H9 (cell line): ENCODE data around the gene RNF128. TPM values are rescaled to one million over a fixed set of nuclear protein-coding genes. Genes with fewer than 3 reads are reported as not detected.
"Not testable (repeated sequence)": the region's sequence is repeated elsewhere in the genome, so short reads cannot be mapped to it uniquely, and the experiment has no call there.

Experiments
- DNase-seq: peaks from one replicate; pipeline ENCODE4 v3.0.0-alpha.2; 2017
- H2AFZ ChIP-seq: one replicate; pipeline ENCODE4 v1.6.1; 2013; ENCODE audit warnings: mild to moderate bottlenecking, low read length, control low read depth, moderate library complexity
- H2AK5ac ChIP-seq: 2 replicates; pipeline ENCODE4 v1.6.1; 2013; ENCODE audit warnings: low read length, control low read depth, mixed read lengths; ENCODE audit not compliant: insufficient read length
- H2BK120ac ChIP-seq: one replicate; pipeline ENCODE4 v1.6.1; 2013; ENCODE audit warnings: low read depth, mild to moderate bottlenecking, low read length, control low read depth, inconsistent platforms; ENCODE audit not compliant: poor library complexity, severe bottlenecking
- H2BK12ac ChIP-seq: 2 replicates; pipeline ENCODE4 v1.6.1; 2013; ENCODE audit warnings: low read length, control low read depth, mixed read lengths, low read depth; ENCODE audit not compliant: insufficient read length
- H2BK15ac ChIP-seq: 2 replicates; pipeline ENCODE4 v1.6.1; 2013; ENCODE audit warnings: low read depth, low read length, control low read depth
- H2BK20ac ChIP-seq: one replicate; pipeline ENCODE4 v1.6.1; 2013; ENCODE audit warnings: low read depth, mild to moderate bottlenecking, low read length, control low read depth, inconsistent platforms; ENCODE audit not compliant: poor library complexity, severe bottlenecking
- H2BK5ac ChIP-seq: 2 replicates; pipeline ENCODE4 v1.6.1; 2013; ENCODE audit warnings: low read length, control low read depth, mixed read lengths; ENCODE audit not compliant: insufficient read length
- H3K14ac ChIP-seq: 2 replicates; pipeline ENCODE4 v1.6.1; 2013; ENCODE audit warnings: low read length, control low read depth; ENCODE audit not compliant: insufficient read depth
- H3K18ac ChIP-seq: 2 replicates; pipeline ENCODE4 v1.6.1; 2013; ENCODE audit warnings: low read depth, mild to moderate bottlenecking, mixed read lengths, low read length, control low read depth; ENCODE audit not compliant: insufficient read length
- H3K23ac ChIP-seq: 2 replicates; pipeline ENCODE4 v1.6.1; 2013; ENCODE audit warnings: low read length, control low read depth, mixed read lengths, low read depth; ENCODE audit not compliant: insufficient read length
- H3K23me2 ChIP-seq: 2 replicates; pipeline ENCODE4 v1.6.1; 2013; ENCODE audit warnings: low read depth, mild to moderate bottlenecking, mixed read lengths, low read length, control low read depth; ENCODE audit not compliant: insufficient read length, poor library complexity, severe bottlenecking
- H3K27ac ChIP-seq: 2 replicates; pipeline ENCODE4 v1.5.1; 2013; ENCODE audit warnings: low read length, control low read depth, mixed read lengths, low read depth; ENCODE audit not compliant: insufficient read length
- H3K27me3 ChIP-seq: 2 replicates; pipeline ENCODE4 v1.6.1; 2013; ENCODE audit warnings: low read length, control low read depth, inconsistent platforms; ENCODE audit not compliant: insufficient read depth
- H3K4ac ChIP-seq: 2 replicates; pipeline ENCODE4 v1.6.1; 2013; ENCODE audit warnings: low read depth, mild to moderate bottlenecking, control low read depth, inconsistent platforms, low read length, moderate library complexity
- H3K4me1 ChIP-seq: 2 replicates; pipeline ENCODE4 v1.6.1; 2013; ENCODE audit warnings: low read length, control low read depth, inconsistent platforms; ENCODE audit not compliant: insufficient read depth
- H3K4me2 ChIP-seq: 2 replicates; pipeline ENCODE4 v1.6.1; 2013; ENCODE audit warnings: low read length, control low read depth, mixed read lengths; ENCODE audit not compliant: insufficient read length, insufficient read depth
- H3K56ac ChIP-seq: 2 replicates; pipeline ENCODE4 v1.6.1; 2013; ENCODE audit warnings: low read depth, mild to moderate bottlenecking, mixed read lengths, low read length, control low read depth; ENCODE audit not compliant: insufficient read length
- H3K79me1 ChIP-seq: 2 replicates; pipeline ENCODE4 v1.6.1; 2013; ENCODE audit warnings: low read depth, mild to moderate bottlenecking, moderate library complexity, low read length, control low read depth, inconsistent platforms; ENCODE audit not compliant: insufficient read depth, poor library complexity, severe bottlenecking
- H3K79me2 ChIP-seq: 2 replicates; pipeline ENCODE4 v1.6.1; 2013; ENCODE audit warnings: low read length, control low read depth, inconsistent platforms; ENCODE audit not compliant: insufficient read depth
- H3K9ac ChIP-seq: 2 replicates; pipeline ENCODE4 v1.6.1; 2013; ENCODE audit warnings: low read length, control low read depth, mixed read lengths; ENCODE audit not compliant: insufficient read length; ENCODE audit errors: extremely low read depth
- H3K9me3 ChIP-seq: one replicate; pipeline ENCODE4 v1.6.1; 2013; ENCODE audit warnings: low read depth, low read length, inconsistent platforms; ENCODE audit not compliant: control insufficient read depth
- H3T11ph ChIP-seq: one replicate; pipeline ENCODE4 v1.6.1; 2013; ENCODE audit warnings: mild to moderate bottlenecking, low read length, control low read depth, inconsistent platforms
- H4K20me1 ChIP-seq: one replicate; pipeline ENCODE4 v1.6.1; 2013; ENCODE audit not compliant: control insufficient read depth, insufficient read length, insufficient read depth
- H4K5ac ChIP-seq: 2 replicates; pipeline ENCODE4 v1.6.1; 2013; ENCODE audit warnings: low read depth, mild to moderate bottlenecking, mixed read lengths, low read length, control low read depth; ENCODE audit not compliant: insufficient read length
- H4K8ac ChIP-seq: replicated peaks from 2 replicates; pipeline ENCODE4 v1.6.1; 2013; ENCODE audit warnings: low read length, control low read depth, mixed read lengths, low read depth; ENCODE audit not compliant: insufficient read length
- H4K91ac ChIP-seq: 2 replicates; pipeline ENCODE4 v1.6.1; 2013; ENCODE audit warnings: low read depth, mild to moderate bottlenecking, moderate library complexity, mixed read lengths, low read length, control low read depth; ENCODE audit not compliant: insufficient read length
- H3K27ac Mint-ChIP-seq, 3 experiments: 2 replicates in 2 of 3; 3 replicates in 1 of 3; pipeline ENCODE4 v1.8.0; 2020 to 2021; ENCODE audit warnings: mixed read lengths in 3 of 3, mild to moderate bottlenecking in 1 of 3, moderate library complexity in 1 of 3
- H3K27me3 Mint-ChIP-seq: 2 replicates; pipeline ENCODE4 v1.8.0; 2021; ENCODE audit warnings: low read depth, mild to moderate bottlenecking, moderate library complexity, mixed read lengths
- H3K36me3 Mint-ChIP-seq, 3 experiments: 2 replicates in 2 of 3; 3 replicates in 1 of 3; pipeline ENCODE4 v1.8.0; 2020 to 2021; ENCODE audit warnings: low read depth in 3 of 3, mixed read lengths in 3 of 3; ENCODE audit not compliant: insufficient read depth in 1 of 3
- H3K4me1 Mint-ChIP-seq, 2 experiments: 2 replicates each; pipeline ENCODE4 v1.8.0; 2020; ENCODE audit warnings: mixed read lengths in 2 of 2
- H3K4me3 Mint-ChIP-seq, 2 experiments: 2 replicates in 1 of 2; 3 replicates in 1 of 2; pipeline ENCODE4 v1.8.0; 2020 to 2021; ENCODE audit warnings: mild to moderate bottlenecking in 2 of 2, mixed read lengths in 2 of 2, moderate library complexity in 1 of 2
- H3K9me3 Mint-ChIP-seq, 2 experiments: 2 replicates in 1 of 2; 3 replicates in 1 of 2; pipeline ENCODE4 v1.8.0; 2020; ENCODE audit warnings: mild to moderate bottlenecking in 2 of 2, mixed read lengths in 2 of 2, moderate library complexity in 1 of 2
- CTCF ChIP-seq: fragments of 200-600 bp; sonication (generic); conservative IDR thresholded peaks from 3 replicates; pipeline ENCODE4 v1.8.0; 2021; ENCODE audit warnings: antibody characterized with exemption, mild to moderate bottlenecking
- WGBS: extraction: QIAGEN DNeasy Blood & Tissue Kit; methylation state at CpG from one replicate; pipeline ENCODE4 v1.1.7; 2013; ENCODE audit warnings: missing lambda C conversion rate, low lambda C conversion rate, mixed read lengths; ENCODE audit not compliant: insufficient read length; ENCODE audit errors: extremely low coverage; 5-methylcytosine and 5-hydroxymethylcytosine counted together
- total RNA-seq: library from RNA; stranded (reverse); gene quantifications from 2 replicates; pipeline ENCODE4 v1.2.1, GENCODE V29; 2021

The RNF128 gene
- total RNA-seq, 1 experiment from 2014 or later, result 0.13 TPM

GRCh38 chrX:106811131-106811910 is 84.8 kb downstream of the RNF128 start:
- no CpG with 5 or more reads among the region's 7 CpGs for WGBS
- Histone ChIP-seq H4K8ac (no peak overlapping the region), H3K4me1 (no peaks in the 10 kb centered on the region), H2BK12ac (no peak overlapping the region), H3K27ac (no peak overlapping the region), H3K9me3 (no peaks in the 10 kb centered on the region), H3K4ac (no peak overlapping the region), H2AFZ (no peak overlapping the region), H3K9ac (no peak overlapping the region), H2BK5ac (no peak overlapping the region), H3K27me3 (no peaks in the 10 kb centered on the region), H3K18ac (no peak overlapping the region), H2BK20ac (no peak overlapping the region), H3K56ac (no peak overlapping the region), H3K79me1 (no peaks in the 10 kb centered on the region), H3T11ph (no peak overlapping the region), H2BK120ac (no peak overlapping the region), H3K23me2 (no peaks in the 10 kb centered on the region), H3K4me2 (no peak overlapping the region), H2AK5ac (no peak overlapping the region), H2BK15ac (no peak overlapping the region), H4K5ac (no peak overlapping the region), H3K23ac (no peak overlapping the region), H3K14ac (no peak overlapping the region), H4K20me1 (no peaks in the 10 kb centered on the region), H4K91ac (no peak overlapping the region), H3K79me2 (no peaks in the 10 kb centered on the region)
- no peak overlapping the region for H3K4me3 Mint-ChIP-seq
- 0 out of 4 replicates have a peak, but pooled peaks cover 0 to 3% of the 10 kb centered on the region in 2 experiments for H3K4me1 Mint-ChIP-seq
- peaks cover 2 to 34% of the 10 kb centered on the region in 2 experiments; a peak in 4 of 5 replicates for H3K9me3 Mint-ChIP-seq
- H3K36me3 Mint-ChIP-seq, result peaks cover 0 to 2% (median 2%) of the 10 kb centered on the region in 3 experiments; a peak in 1 of 7 replicates
- peak overlapping the region in 1 of 3 experiments; percentile 85; a peak in 2 of 7 replicates for H3K27ac Mint-ChIP-seq
- DNase-seq, result no peak
- H3K27me3 Mint-ChIP-seq, result no peaks in the 10 kb centered on the region
- TF ChIP-seq CTCF, result no peak

GRCh38 chrX:106812930-106813329 is 86.4 kb downstream of the RNF128 start:
- H2BK12ac ChIP-seq, H3K9me3 ChIP-seq, H3K79me2 ChIP-seq, H3K4me1 Mint-ChIP-seq, H3K27me3 Mint-ChIP-seq, H3K9ac ChIP-seq, H3K4me1 ChIP-seq, H4K8ac ChIP-seq, H3K23me2 ChIP-seq, DNase-seq, H2BK20ac ChIP-seq, H3K4me2 ChIP-seq, H4K20me1 ChIP-seq, H3K18ac ChIP-seq, H3K79me1 ChIP-seq, H3K23ac ChIP-seq, H3K14ac ChIP-seq, H2AFZ ChIP-seq, H2BK120ac ChIP-seq, H3K36me3 Mint-ChIP-seq, H3K56ac ChIP-seq, H4K91ac ChIP-seq, H3K4me3 Mint-ChIP-seq, H3K27ac ChIP-seq, H3K4ac ChIP-seq, H4K5ac ChIP-seq, H2BK15ac ChIP-seq, H3K27ac Mint-ChIP-seq, H3T11ph ChIP-seq, H3K27me3 ChIP-seq, H2AK5ac ChIP-seq, H2BK5ac ChIP-seq: not testable (repeated sequence)
- peaks cover 2 to 38% of the 10 kb centered on the region in 2 experiments; a peak in 4 of 5 replicates for H3K9me3 Mint-ChIP-seq
- WGBS, result no CpG with 5 or more reads among the region's 5 CpGs
